Skeletal muscle cell (primary cell): ENCODE measurements around the gene GLP1R.

ENCODE experiments used
- DNase-seq: peaks from one replicate; pipeline ENCODE4 v3.0.0-alpha.2; 2010; ENCODE audit warnings: low read depth
- H3K4me3 ChIP-seq: 2 replicates; pipeline ENCODE4 v1.5.1; 2011; ENCODE audit warnings: low read depth, mild to moderate bottlenecking, control low read depth, low read length, moderate library complexity

The GLP1R gene

GRCh38 chr6:39080246-39080875 lies 31.8 kb downstream of the GLP1R start:
- no peak overlapping the region for H3K4me3 ChIP-seq
- DNase-seq, result no peak

GRCh38 chr6:39082310-39082709 lies 33.7 kb downstream of the GLP1R start:
- no peak for DNase-seq
- H3K4me3 ChIP-seq, result no peak overlapping the region

DNA sequence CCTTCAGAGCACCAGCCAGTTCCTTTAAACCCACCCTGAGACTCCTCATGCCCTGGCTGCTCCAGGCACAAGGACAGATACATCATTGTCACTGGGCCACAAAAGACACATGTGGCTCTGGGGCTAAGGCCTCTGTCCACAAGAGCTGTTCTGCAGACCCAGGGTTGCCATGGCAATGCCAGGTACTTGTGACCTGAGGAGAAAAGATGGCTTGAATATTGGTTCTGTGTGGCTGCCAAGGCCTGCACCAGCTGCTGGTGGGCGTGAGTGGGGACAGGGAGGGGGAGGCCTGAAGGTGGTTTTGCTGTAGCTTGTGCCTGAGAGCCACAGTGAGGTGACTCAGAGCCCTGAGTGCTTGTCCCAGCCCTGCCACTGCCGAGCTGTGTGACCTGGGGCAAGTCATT lies 34.7 kb downstream of the GLP1R start:
- no peak for DNase-seq
- no peak overlapping the region for H3K4me3 ChIP-seq

- DNase-seq, result no peak
- no peak overlapping the region for H3K4me3 ChIP-seq
Measured at GRCh38 chr6:39084506-39084905, 35.9 kb downstream of the GLP1R start.

- H3K4me3 ChIP-seq, result no peak overlapping the region
- DNase-seq, result no peak
Measured at GRCh38 chr6:39085129-39085797, 36.7 kb downstream of the GLP1R start.

GRCh38 chr6:39086294-39086693 lies 37.7 kb downstream of the GLP1R start:
- DNase-seq, result no peak
- H3K4me3 ChIP-seq, result no peak overlapping the region

DNA sequence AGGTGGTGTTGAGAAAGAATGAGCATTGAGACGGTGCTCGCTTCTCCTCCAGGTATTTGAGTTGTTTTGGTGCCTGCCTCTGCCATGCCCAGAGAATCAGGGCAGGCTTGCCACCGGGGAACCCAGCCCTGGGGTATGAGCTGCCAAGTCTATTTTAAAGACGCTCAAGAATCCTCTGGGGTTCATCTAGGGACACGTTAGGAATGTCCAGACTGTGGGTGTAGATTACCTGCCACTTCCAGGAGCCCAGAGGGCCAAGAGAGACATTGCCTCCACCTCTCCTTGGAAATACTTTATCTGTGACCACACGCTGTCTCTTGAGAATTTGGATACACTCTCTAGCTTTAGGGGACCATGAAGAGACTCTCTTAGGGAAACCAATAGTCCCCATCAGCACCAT lies 38.1 kb downstream of the GLP1R start:
- DNase-seq, result no peak
- no peak overlapping the region for H3K4me3 ChIP-seq

GRCh38 chr6:39087197-39087596 lies 38.6 kb downstream of the GLP1R start:
- no peak overlapping the region for H3K4me3 ChIP-seq
- DNase-seq, result no peak

DNA sequence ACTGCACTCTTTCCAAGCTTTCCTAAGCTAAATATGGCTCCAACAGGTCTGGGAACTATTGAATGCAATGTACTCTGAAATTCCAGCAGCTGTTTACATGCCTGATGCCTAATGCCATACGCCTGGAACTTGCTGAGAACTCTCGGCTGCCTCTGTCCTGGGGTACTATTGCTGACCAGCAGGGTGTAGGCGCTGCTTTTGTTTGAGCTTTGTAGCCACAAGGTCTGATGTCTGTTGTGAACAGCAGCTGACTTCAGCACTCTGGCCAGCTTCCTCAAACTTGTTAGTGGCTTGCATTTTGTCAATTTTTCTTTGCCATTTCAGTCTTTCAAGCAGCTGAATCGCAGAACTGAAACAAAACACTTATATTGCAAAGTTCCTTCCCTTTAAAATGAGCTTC lies 39.8 kb downstream of the GLP1R start:
- DNase-seq, result peak; percentile 45
- H3K4me3 ChIP-seq, result no peak overlapping the region

- DNase-seq, result no peak
- H3K4me3 ChIP-seq, result no peak overlapping the region
Measured at GRCh38 chr6:39090036-39090435, 41.5 kb downstream of the GLP1R start.

DNA sequence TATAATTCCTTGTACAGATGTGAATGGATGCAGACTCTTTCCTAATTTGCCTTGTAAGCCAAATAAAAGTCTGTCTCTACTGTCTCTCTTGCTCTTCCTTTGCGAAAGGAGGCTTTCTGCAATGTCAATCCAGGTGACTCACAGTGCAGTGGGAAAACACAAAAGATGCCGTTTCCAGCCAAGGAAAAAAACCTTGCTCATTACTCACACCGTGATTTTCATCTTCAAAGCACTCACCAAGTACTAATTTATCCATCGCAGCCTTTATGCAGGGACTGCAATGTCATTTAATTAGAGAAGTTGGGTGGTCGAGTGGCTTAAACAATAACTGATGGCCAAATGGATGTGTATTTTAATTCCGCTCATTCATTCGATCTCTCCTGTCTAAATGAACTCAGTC lies 42.6 kb downstream of the GLP1R start:
- DNase-seq, result no peak
- no peak overlapping the region for H3K4me3 ChIP-seq

DNA sequence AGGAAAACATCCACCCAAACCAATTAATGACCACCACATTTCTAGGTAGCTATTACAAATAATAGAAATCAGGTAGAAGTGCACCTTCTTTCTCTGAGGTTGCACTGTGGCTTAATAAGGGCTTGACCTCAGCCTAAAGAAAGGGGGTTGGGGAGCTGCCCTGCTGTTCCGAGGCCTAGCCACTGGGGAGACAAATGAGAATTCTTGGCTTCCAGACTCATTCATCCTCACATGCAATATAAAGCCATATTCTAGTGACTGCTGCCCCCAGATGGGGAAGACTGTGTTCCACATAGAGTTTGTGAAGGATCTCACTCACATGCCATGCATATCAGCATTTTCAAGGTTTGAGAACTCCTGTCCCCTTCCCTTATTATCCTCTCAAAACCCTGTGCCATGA lies 43.5 kb downstream of the GLP1R start:
- no peak for DNase-seq

DNA sequence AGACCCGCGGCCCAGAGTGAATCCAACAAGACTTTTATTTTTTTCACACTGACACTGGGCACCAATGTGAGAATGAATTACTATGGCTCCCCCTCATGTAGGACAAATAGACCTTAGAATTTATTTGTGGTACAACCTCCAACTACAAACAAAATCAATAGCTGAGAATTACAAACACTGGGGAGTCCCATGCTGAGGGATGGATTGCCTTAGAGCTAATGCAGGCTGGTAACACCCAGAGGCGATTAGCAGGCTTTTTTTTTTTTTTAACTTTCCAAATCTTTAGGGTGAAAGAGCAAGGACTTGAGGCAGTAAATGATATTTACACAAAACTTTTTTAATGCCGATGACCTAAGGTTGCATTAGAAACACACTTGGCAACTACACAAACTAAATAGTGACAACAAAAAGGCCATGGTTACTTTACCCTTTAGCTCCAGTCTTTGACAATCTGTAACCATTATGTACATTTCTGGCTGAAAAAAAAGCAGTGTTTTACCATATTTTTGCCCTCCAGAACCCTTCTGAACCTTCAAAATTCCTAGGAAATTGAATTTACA lies 44.6 kb downstream of the GLP1R start:
- no peak overlapping the region for H3K4me3 ChIP-seq
- DNase-seq, result no peak

More for the DNA sequence above, 43.5 kb downstream of the GLP1R start:
- no peak overlapping the region for H3K4me3 ChIP-seq

DNA sequence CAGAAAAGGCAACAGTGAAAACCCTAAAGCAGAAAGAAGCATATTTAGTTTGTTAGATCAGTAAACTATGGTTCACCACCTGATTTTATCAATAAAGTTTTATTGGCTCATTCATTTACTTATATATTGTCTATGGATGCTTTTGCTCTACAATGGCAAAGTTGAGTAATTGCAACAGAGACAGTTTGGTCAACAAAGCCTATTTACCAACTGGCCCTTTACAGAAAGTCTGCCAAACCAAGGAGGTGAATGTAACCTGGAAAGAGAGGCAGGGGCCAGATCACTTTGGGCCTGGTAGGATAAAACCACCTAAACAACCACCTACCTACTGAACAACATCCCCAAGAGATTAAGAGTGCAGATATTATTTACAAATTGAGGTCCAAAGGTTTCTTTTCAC lies 47.0 kb downstream of the GLP1R start:
- DNase-seq, result no peak
- H3K4me3 ChIP-seq, result no peak overlapping the region

- no peak for DNase-seq
- H3K4me3 ChIP-seq, result no peak overlapping the region
Measured at GRCh38 chr6:39100358-39100757, 51.8 kb downstream of the GLP1R start.

DNA sequence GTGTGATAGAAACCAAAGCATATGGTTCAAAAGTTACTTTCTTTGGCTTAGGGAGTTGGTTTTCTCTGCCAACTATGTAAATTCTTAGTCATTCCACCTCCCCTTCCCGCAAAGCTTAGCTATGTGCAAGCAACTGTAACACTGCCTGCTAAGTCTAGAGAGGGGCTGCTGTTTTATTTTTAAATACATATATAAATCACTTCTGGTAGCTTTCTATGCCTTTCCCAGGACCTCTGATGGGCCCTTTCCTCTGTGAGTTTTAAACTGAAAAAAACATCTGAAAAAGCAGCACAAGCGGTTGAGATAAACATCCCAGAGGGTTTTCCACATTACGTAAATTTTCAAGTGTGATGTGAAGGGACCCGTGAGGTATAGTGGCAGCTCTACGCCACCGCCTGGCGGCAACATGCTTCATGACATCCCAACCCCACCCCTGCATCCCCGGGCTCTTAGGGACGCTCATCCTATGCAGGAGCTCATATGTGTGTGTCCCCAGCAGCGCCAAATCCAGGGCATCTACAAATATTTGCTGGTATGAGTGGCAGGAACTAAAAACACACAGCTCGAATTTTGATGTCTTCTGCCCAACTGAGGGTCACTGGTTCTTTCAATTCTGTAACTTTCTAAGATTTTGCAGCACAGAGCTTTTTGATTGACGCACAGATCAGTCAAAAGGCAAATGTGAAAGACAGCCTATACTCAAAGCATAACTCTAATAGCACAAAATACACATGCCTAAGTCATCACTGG lies 53.7 kb downstream of the GLP1R start:
- DNase-seq, result peak; percentile 60

DNA sequence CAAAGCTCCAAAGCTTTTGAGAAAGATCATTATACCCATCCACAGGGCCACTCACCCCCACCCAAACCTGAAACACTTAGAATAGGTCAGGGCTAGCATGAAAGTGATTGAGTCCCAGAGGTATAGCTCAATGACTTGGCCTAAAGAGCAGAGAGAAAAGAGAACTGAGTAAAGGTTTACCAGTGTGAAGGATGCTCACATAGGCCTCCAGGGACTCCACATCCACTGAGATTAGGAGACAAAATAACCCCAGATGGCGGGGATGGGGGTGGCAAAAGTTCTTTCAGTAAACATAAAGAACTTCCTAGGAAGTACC lies 54.2 kb downstream of the GLP1R start:
- H3K4me3 ChIP-seq, result no peak overlapping the region
- DNase-seq, result no peak

More for the DNA sequence above, 53.7 kb downstream of the GLP1R start:
- H3K4me3 ChIP-seq, result no peak overlapping the region

- no peak for DNase-seq
- H3K4me3 ChIP-seq, result no peak overlapping the region
Measured at GRCh38 chr6:39104528-39104927, 55.9 kb downstream of the GLP1R start.

DNA sequence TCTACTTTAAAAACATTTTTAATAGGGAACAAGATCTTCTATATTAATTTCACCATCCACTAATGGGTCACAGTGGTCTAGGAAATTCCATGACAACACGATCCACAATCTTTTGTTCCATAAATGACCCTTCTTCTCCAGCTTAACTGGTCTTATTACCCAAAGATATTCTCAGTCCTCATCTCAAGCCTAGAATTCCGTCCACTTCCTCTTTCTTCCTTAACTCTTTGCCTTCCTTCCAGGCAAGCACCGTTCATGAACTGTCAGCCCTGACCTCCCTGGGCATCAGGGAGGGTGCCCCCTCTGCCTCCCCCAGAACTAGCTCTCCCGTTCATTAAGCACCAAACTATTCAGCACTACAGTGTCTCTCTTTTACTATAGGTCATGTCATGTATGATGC lies 58.5 kb downstream of the GLP1R start:
- no peak for DNase-seq
- no peak overlapping the region for H3K4me3 ChIP-seq

DNA sequence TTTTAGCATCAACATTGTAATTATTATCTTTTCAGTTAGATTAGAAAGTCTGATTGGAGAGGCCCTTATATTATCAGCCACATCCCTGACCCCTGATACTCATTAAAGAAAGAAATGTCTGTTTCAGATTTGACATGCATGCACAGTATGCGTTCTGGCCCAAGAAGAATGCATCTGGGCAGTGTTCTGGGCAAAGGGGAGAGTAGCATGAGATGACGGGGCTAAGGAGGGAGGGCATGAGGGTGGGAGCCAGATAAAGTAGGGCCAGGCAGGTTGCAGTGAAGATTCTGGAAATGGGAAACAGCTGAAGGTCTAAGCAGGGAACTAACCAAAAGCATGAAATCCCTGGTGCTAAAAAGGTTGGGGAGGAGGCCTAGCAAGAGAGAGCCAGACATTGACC lies 59.1 kb downstream of the GLP1R start:
- DNase-seq, result no peak
- H3K4me3 ChIP-seq, result no peak overlapping the region
